COLO668 (cell line): Measurements from ENCODE around the gene SERTAD4.

Source experiments
- DNase-seq: peaks from one replicate; lab custom pipeline; 2025; ENCODE audit not compliant: unreplicated experiment; lab: John Stamatoyannopoulos, UW

The SERTAD4 gene

GRCh38 chr1:210231846-210232510, 618 bp upstream of the SERTAD4 start:
- DNase-seq: no peak

- DNase-seq: peak; percentile 78
Observed at GRCh38 chr1:210233216-210233494, 559 bp downstream of the SERTAD4 start.

GRCh38 chr1:210233495-210234328, 1.1 kb downstream of the SERTAD4 start:
- peak; percentile 87 for DNase-seq

- DNase-seq: peak; percentile 87
Observed at GRCh38 chr1:210234329-210234757, 1.7 kb downstream of the SERTAD4 start.

GRCh38 chr1:210235363-210236053, 2.9 kb downstream of the SERTAD4 start:
- no peak for DNase-seq

- DNase-seq: no peak
Observed at GRCh38 chr1:210236386-210236839, 3.8 kb downstream of the SERTAD4 start.

GRCh38 chr1:210236840-210237409, 4.3 kb downstream of the SERTAD4 start:
- DNase-seq: no peak

- DNase-seq: no peak
Observed at GRCh38 chr1:210237479-210237878, 4.9 kb downstream of the SERTAD4 start.

- no peak for DNase-seq
Observed at GRCh38 chr1:210237981-210238380, 5.4 kb downstream of the SERTAD4 start.

- DNase-seq: peak; percentile 19
Observed at GRCh38 chr1:210239349-210240111, 6.9 kb downstream of the SERTAD4 start.

GRCh38 chr1:210241121-210241520, 8.5 kb downstream of the SERTAD4 start:
- DNase-seq: no peak

- no peak for DNase-seq
Observed at GRCh38 chr1:210244746-210245367, 12.3 kb downstream of the SERTAD4 start.

- DNase-seq: peak; percentile 21
Observed at GRCh38 chr1:210246447-210246846, 13.9 kb downstream of the SERTAD4 start.

- DNase-seq: no peak
Observed at GRCh38 chr1:210248341-210248740, 15.7 kb downstream of the SERTAD4 start.

- DNase-seq: peak; percentile 52
Observed at GRCh38 chr1:210250665-210250997, 18.0 kb downstream of the SERTAD4 start.

GRCh38 chr1:210250998-210251679, 18.5 kb downstream of the SERTAD4 start:
- DNase-seq: peak; percentile 99

- DNase-seq: peak; percentile 65
Observed at GRCh38 chr1:210251680-210252490, 19.3 kb downstream of the SERTAD4 start.

GRCh38 chr1:210252621-210253051, 20.0 kb downstream of the SERTAD4 start:
- peak; percentile 84 for DNase-seq

- no peak for DNase-seq
Observed at GRCh38 chr1:210254298-210254697, 21.7 kb downstream of the SERTAD4 start.
